ENCODE measurements around the gene SPNS3.

SPNS3 gene

GRCh38 chr17:4469552-4469951, 35.8 kb downstream of the SPNS3 start:
- Mint-ChIP-seq H3K36me3 (no peaks in the 10 kb centered on the region), H3K27me3 (no peaks in the 10 kb centered on the region), H3K4me1 (no peaks in the 10 kb centered on the region), H3K4me3 (no peak overlapping the region), H3K9me3 (no peaks in the 10 kb centered on the region), H3K27ac (no peak overlapping the region)
- ATAC-seq (replicated peaks) (no peak), DNase-seq (no peak)

GRCh38 chr17:4472286-4472685, 38.5 kb downstream of the SPNS3 start:
- ATAC-seq (replicated peaks) (no peak), DNase-seq (no peak)
- Mint-ChIP-seq H3K36me3 (no peaks in the 10 kb centered on the region), H3K27ac (no peak overlapping the region), H3K27me3 (peaks cover 0 to 4% of the 10 kb centered on the region in 2 donors), H3K4me1 (peaks cover 0 to 3% of the 10 kb centered on the region in 2 donors), H3K4me3 (no peak overlapping the region), H3K9me3 (no peaks in the 10 kb centered on the region)

GRCh38 chr17:4474093-4474492, 40.4 kb downstream of the SPNS3 start:
- H3K27me3 Mint-ChIP-seq: peaks cover 0 to 4% of the 10 kb centered on the region in 2 donors
- H3K4me1 Mint-ChIP-seq: peaks cover 0 to 3% of the 10 kb centered on the region in 2 donors
- H3K9me3 Mint-ChIP-seq: no peaks in the 10 kb centered on the region
- H3K36me3 Mint-ChIP-seq: no peaks in the 10 kb centered on the region
- no peak overlapping the region for H3K27ac Mint-ChIP-seq
- DNase-seq (no peak), ATAC-seq (replicated peaks) (no peak)
- no peak overlapping the region for H3K4me3 Mint-ChIP-seq

DNA sequence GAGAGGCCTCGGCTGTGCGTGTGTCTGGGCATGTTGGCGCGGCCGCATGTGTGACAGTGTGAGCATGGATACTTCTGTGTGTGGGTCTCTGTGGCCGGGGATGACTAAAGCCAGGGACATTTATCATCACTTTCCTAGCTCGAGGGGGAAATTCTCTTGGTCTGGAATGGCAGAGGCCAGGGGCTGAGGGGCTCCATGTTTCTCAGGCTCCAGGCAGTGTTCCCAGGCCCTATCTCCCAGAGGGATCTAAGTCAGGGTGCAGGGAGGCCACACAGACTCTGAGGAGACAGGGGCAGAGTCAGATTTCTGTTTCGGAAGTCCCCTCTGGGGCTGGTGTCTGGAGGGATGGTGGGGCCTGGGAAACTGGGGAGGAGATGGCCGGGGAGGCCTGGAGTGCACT, 41.3 kb downstream of the SPNS3 start:
- ATAC-seq (replicated peaks): no peak
- no peak for DNase-seq
- H3K4me3 Mint-ChIP-seq: no peak overlapping the region
- H3K4me1 Mint-ChIP-seq: peaks cover 0 to 3% of the 10 kb centered on the region in 2 donors
- H3K36me3 Mint-ChIP-seq: no peaks in the 10 kb centered on the region
- peaks cover 0 to 4% of the 10 kb centered on the region in 2 donors for H3K27me3 Mint-ChIP-seq
- H3K9me3 Mint-ChIP-seq: no peaks in the 10 kb centered on the region
- peak overlapping the region; percentile 15 for H3K27ac Mint-ChIP-seq

GRCh38 chr17:4475463-4475862, 41.7 kb downstream of the SPNS3 start:
- Mint-ChIP-seq H3K9me3 (no peaks in the 10 kb centered on the region), H3K4me3 (no peak overlapping the region)
- ATAC-seq (replicated peaks): no peak

GRCh38 chr17:4476017-4476416, 42.3 kb downstream of the SPNS3 start:
- no peak for ATAC-seq (replicated peaks)
- no peaks in the 10 kb centered on the region for H3K36me3 Mint-ChIP-seq
- H3K4me1 Mint-ChIP-seq: peaks cover 5 to 7% of the 10 kb centered on the region in 2 donors
- no peak for DNase-seq
- H3K9me3 Mint-ChIP-seq: no peaks in the 10 kb centered on the region
- H3K27ac Mint-ChIP-seq: no peak overlapping the region
- H3K27me3 Mint-ChIP-seq: peaks cover 3 to 4% of the 10 kb centered on the region in 2 donors
- H3K4me3 Mint-ChIP-seq: no peak overlapping the region

More at GRCh38 chr17:4475463-4475862, 41.7 kb downstream of the SPNS3 start:
- peaks cover 0 to 4% of the 10 kb centered on the region in 2 donors for H3K27me3 Mint-ChIP-seq
- peak overlapping the region; percentile 15 for H3K27ac Mint-ChIP-seq
- DNase-seq: no peak
- H3K4me1 Mint-ChIP-seq: peaks cover 0 to 3% of the 10 kb centered on the region in 2 donors
- no peaks in the 10 kb centered on the region for H3K36me3 Mint-ChIP-seq

DNA sequence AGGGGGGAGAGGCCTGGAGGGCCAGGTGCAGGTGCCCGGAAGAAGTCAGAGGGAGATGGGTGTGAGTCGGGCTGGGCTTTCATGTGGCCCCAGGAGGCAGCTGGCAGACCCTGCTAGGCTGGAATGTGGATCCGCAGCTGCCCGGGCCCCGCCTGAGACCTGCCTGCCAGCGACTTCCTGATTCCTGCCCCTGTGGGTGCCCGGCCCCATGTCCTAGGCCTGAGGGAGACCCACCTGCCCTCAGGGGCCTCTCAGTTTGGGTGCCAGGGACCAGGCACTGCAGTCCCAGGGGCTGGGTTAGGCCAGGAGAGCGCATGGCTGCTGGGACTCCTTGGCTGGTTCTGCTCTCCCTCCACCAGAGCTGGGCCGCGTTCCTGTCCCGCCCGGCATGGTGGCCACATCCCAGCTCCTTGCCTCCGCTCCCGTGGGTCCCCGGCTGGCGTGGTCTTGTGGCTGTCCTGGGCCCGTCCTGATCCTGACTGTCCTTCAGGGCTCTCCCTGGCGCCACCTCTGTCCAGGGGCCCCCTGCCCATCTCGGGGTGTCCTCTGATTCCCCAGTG, 42.9 kb downstream of the SPNS3 start:
- no peak overlapping the region for H3K27ac Mint-ChIP-seq
- peaks cover 10 to 11% of the 10 kb centered on the region in 2 donors for H3K4me1 Mint-ChIP-seq
- H3K9me3 Mint-ChIP-seq: no peaks in the 10 kb centered on the region
- no peak for DNase-seq
- H3K36me3 Mint-ChIP-seq: peaks cover 0 to 2% of the 10 kb centered on the region in 2 donors
- no peak for ATAC-seq (replicated peaks)
- H3K4me3 Mint-ChIP-seq: no peak overlapping the region
- peaks cover 8% of the 10 kb centered on the region in 2 donors for H3K27me3 Mint-ChIP-seq

- peak in 1 of 2 donors; percentile 49 for ATAC-seq (replicated peaks)
- Mint-ChIP-seq H3K36me3 (peaks cover 0 to 2% of the 10 kb centered on the region in 2 donors), H3K9me3 (no peaks in the 10 kb centered on the region), H3K27ac (no peak overlapping the region), H3K4me3 (no peak overlapping the region), H3K4me1 (peaks cover 10 to 11% of the 10 kb centered on the region in 2 donors), H3K27me3 (peaks cover 8% of the 10 kb centered on the region in 2 donors)
- DNase-seq: no peak
Observed at GRCh38 chr17:4477255-4477791, 43.6 kb downstream of the SPNS3 start.

DNA sequence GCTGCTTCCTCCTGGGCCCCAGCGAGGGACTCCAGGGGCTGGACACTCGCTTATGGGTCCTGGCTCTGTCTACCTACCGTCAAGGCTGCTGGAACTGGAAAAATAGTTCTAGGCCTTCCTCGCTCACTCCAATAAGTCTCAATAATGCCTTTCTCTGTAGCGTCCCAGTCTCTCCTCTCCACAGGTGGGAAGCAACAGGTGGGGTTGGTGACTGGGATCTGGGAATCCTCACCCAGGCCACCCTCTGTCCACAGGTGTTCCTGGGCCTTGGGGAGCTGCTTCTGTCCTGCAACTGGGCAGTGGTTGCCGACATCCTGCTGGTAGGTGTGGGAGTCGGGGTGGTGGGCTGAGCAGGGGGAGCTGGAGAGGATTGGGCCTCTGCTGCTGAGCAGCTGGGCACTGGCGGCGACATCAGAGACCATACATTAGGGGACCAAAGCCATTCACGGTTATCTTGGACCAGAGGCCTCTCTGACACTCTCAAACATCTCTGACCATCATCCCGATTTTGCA, 44.6 kb downstream of the SPNS3 start:
- H3K27me3 Mint-ChIP-seq: peaks cover 8% of the 10 kb centered on the region in 2 donors
- no peak overlapping the region for H3K4me3 Mint-ChIP-seq
- DNase-seq (no peak), ATAC-seq (replicated peaks) (no peak)
- H3K4me1 Mint-ChIP-seq: peaks cover 10 to 13% of the 10 kb centered on the region in 2 donors
- no peaks in the 10 kb centered on the region for H3K9me3 Mint-ChIP-seq
- H3K36me3 Mint-ChIP-seq: peaks cover 0 to 2% of the 10 kb centered on the region in 2 donors
- H3K27ac Mint-ChIP-seq: no peak overlapping the region

DNA sequence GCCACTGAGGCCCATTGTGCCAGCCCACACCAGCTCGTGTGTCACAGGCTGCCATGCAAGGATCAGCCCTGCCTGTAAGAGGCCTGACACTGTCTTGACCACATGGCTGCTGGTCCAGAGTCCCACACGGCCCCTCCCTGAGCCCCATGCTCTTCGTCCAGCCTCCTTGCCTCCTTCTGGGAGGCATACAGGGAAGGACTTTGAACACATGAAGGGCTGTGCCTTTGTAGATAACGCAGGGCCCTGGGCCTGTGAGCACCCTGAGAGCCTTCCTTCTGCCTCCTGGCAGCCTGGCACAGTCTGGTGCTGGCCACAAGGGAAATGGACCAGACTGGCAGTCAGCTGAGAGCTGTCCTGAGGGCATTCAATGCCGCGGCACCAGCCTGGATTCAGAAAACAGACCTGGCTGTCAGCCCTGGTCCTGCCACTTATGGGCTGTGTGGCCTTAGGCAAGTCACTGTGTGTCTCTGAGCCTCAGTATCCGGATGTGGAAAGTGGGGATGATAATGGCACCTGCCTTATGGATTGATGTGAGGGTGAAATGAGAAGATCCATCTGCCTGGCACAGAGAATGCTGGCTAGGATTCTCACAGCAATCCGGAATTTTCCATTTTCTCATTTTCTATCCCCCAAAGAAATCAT, 45.7 kb downstream of the SPNS3 start:
- Mint-ChIP-seq H3K9me3 (no peaks in the 10 kb centered on the region), H3K4me1 (peaks cover 10 to 13% of the 10 kb centered on the region in 2 donors), H3K27ac (no peak overlapping the region), H3K36me3 (peaks cover 0 to 2% of the 10 kb centered on the region in 2 donors), H3K4me3 (no peak overlapping the region), H3K27me3 (peaks cover 8% of the 10 kb centered on the region in 2 donors)
- ATAC-seq (replicated peaks) (no peak), DNase-seq (no peak)

GRCh38 chr17:4479982-4480751, 46.4 kb downstream of the SPNS3 start:
- Mint-ChIP-seq H3K27ac (no peak overlapping the region), H3K4me3 (no peak overlapping the region), H3K9me3 (no peaks in the 10 kb centered on the region), H3K36me3 (peaks cover 0 to 2% of the 10 kb centered on the region in 2 donors), H3K27me3 (peaks cover 8% of the 10 kb centered on the region in 2 donors), H3K4me1 (peaks cover 10 to 18% of the 10 kb centered on the region in 2 donors)
- DNase-seq: no peak
- no peak for ATAC-seq (replicated peaks)

DNA sequence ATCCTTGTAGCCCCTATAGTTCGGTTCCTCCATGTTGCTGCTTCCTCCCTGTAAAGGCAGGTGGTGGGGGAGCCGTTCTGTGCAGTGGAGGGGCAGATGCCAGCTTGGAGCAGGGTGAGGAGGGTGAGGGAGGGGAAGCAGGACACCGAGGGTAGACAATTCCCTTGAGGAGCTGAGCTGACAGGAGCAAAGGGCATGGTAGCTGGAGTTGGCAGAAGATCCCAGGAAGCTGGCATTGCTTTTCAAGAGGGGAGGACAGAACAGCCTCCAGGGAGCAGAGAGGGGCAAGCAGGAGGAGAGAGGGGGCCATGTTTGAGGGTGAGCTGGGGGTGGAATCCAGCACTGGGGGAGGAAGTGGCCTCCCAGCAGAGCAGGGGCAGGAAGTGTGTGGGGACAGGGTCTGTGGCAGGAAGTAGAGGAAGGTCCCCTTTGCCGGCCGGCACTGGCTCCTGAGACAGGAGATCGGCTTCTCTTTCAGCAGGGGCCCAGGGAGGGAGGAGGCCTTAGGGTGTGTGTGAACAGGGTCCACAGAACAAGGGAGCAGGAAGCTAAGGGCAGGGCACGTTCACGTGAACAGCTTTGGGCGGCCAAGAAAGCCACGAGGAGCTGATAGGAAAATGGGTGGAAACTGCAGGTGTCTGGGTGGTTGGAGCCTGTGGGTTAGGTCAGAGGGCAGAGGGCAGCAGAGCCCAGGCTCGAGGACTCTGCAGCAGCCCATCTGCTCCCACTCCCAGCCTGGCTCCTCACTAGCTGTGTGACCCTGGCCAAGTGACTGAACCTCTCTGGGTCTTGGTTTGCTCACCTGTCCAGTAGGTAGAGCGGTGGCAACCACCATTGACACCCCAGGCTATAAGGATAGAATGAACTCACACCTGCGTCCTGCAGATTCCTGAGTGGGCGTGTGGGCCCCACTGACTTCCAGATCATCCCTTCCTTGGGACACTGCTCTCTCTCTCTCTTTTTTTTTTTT, 47.5 kb downstream of the SPNS3 start:
- peak; percentile 70 to 71 for ATAC-seq (replicated peaks)
- peak overlapping the region; percentile 34 for H3K27ac Mint-ChIP-seq
- peaks cover 18 to 23% of the 10 kb centered on the region in 2 donors for H3K4me1 Mint-ChIP-seq

GRCh38 chr17:4482338-4483011, 48.7 kb downstream of the SPNS3 start:
- Mint-ChIP-seq H3K4me3 (no peak overlapping the region), H3K27ac (no peak overlapping the region), H3K9me3 (no peaks in the 10 kb centered on the region), H3K36me3 (peaks cover 0 to 2% of the 10 kb centered on the region in 2 donors), H3K27me3 (peaks cover 4 to 8% of the 10 kb centered on the region in 2 donors), H3K4me1 (peaks cover 24 to 25% of the 10 kb centered on the region in 2 donors)
- ATAC-seq (replicated peaks) (no peak), DNase-seq (no peak)

More for the DNA sequence above, 47.5 kb downstream of the SPNS3 start:
- H3K9me3 Mint-ChIP-seq: no peaks in the 10 kb centered on the region
- DNase-seq: no peak
- H3K27me3 Mint-ChIP-seq: peaks cover 8% of the 10 kb centered on the region in 2 donors
- peaks cover 0 to 2% of the 10 kb centered on the region in 2 donors for H3K36me3 Mint-ChIP-seq
- H3K4me3 Mint-ChIP-seq: peak overlapping the region; percentile 14 to 58

Measured in stimulated activated naive B cell treated with anti-CD40 and anti-IgM and Interleukin-4, amounts not matched to agents 10 μg/mL and 1 μg/mL and 100 μg/mL, for 72 hours (primary cell).